ENCODE data around the gene MAPRE3. TPM values are rescaled to one million over a fixed set of nuclear protein-coding genes. Genes with fewer than 3 reads are reported as not detected.

MAPRE3 gene
- total and polyA plus RNA-seq, 9 of the 15 experiments (the other 6 are each of a cell fraction or from before 2014, with no cell fraction given) = 0.70 to 43.2 (median 12.6) TPM

- TF ChIP-seq ZNF431 (CRISPR knock-in tag; IDR thresholded peaks at IDR 0.05) (no peak), ARID1B (IDR thresholded peaks at IDR 0.05) (peak; percentile 30), STAG1 (CRISPR knock-in tag; IDR thresholded peaks at IDR 0.05; ENCODE audit: borderline replicate concordance) (no peak), KDM2B (CRISPR knock-in tag; IDR thresholded peaks at IDR 0.05) (no peak), ZNF274 (IDR thresholded peaks at IDR 0.05; ENCODE audit: borderline replicate concordance, low read depth, low read length) (no peak), ZNF584 (CRISPR knock-in tag; IDR thresholded peaks at IDR 0.05; ENCODE audit: low read depth) (no peak), KLF10 (CRISPR knock-in tag; IDR thresholded peaks at IDR 0.05) (no peak), ZFX (CRISPR knock-in tag; IDR thresholded peaks at IDR 0.05) (no peak), CBX3 (IDR thresholded peaks at IDR 0.05; ENCODE audit: borderline replicate concordance in 1 of 2, low read length in 2 of 2) (no peak; a peak in 1 of 3 replicates), STAT5B (CRISPR knock-in tag; IDR thresholded peaks at IDR 0.05) (no peak), NFE2L1 (tag; IDR thresholded peaks at IDR 0.05; ENCODE audit: borderline replicate concordance, low read depth) (no peak), KLF13 (tag; IDR thresholded peaks at IDR 0.05; ENCODE audit: borderline replicate concordance, low read depth) (peak; percentile 6; the same call in 1 of the 2 replicates), ZNF41 (CRISPR knock-in tag; conservative IDR thresholded peaks at IDR 0.05) (no peak), ZNF445 (CRISPR knock-in tag; IDR thresholded peaks at IDR 0.05; ENCODE audit: low read depth) (no peak), RNF2 (IDR thresholded peaks at IDR 0.05) (no peak; the same call in 1 of the 2 replicates), TFAM (CRISPR knock-in tag; conservative IDR thresholded peaks at IDR 0.05) (no peak), MITF (IDR thresholded peaks at IDR 0.05) (no peak), SNRNP70 (optimal IDR thresholded peaks at IDR 0.05; ENCODE audit: low read depth, low read length) (no peak), GATA2 (CRISPR knock-in tag; IDR thresholded peaks at IDR 0.05) (peak; percentile 63; the same call in 1 of the 2 replicates), THAP12 (CRISPR knock-in tag; IDR thresholded peaks at IDR 0.05) (no peak; the same call in 1 of the 2 replicates), POLR2H (tag; IDR thresholded peaks at IDR 0.05; ENCODE audit: low read depth) (peak; percentile 100; the same call in 1 of the 2 replicates)
- TF ChIP-seq, protein P1, sequence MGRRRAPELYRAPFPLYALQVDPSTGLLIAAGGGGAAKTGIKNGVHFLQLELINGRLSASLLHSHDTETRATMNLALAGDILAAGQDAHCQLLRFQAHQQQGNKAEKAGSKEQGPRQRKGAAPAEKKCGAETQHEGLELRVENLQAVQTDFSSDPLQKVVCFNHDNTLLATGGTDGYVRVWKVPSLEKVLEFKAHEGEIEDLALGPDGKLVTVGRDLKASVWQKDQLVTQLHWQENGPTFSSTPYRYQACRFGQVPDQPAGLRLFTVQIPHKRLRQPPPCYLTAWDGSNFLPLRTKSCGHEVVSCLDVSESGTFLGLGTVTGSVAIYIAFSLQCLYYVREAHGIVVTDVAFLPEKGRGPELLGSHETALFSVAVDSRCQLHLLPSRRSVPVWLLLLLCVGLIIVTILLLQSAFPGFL (CRISPR knock-in tag; IDR thresholded peaks at IDR 0.05) = no peak
- TF ChIP-seq, protein P2, sequence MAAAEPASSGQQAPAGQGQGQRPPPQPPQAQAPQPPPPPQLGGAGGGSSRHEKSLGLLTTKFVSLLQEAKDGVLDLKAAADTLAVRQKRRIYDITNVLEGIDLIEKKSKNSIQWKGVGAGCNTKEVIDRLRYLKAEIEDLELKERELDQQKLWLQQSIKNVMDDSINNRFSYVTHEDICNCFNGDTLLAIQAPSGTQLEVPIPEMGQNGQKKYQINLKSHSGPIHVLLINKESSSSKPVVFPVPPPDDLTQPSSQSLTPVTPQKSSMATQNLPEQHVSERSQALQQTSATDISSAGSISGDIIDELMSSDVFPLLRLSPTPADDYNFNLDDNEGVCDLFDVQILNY (CRISPR knock-in tag; IDR thresholded peaks at IDR 0.05) = no peak
Measured at GRCh38 chr2:27050281-27050995, 80.0 kb downstream of the MAPRE3 start (continued).

Measured in K562 (cell line).